ENCODE results near the gene LGALS4.

- TF ChIP-seq, protein P1, sequence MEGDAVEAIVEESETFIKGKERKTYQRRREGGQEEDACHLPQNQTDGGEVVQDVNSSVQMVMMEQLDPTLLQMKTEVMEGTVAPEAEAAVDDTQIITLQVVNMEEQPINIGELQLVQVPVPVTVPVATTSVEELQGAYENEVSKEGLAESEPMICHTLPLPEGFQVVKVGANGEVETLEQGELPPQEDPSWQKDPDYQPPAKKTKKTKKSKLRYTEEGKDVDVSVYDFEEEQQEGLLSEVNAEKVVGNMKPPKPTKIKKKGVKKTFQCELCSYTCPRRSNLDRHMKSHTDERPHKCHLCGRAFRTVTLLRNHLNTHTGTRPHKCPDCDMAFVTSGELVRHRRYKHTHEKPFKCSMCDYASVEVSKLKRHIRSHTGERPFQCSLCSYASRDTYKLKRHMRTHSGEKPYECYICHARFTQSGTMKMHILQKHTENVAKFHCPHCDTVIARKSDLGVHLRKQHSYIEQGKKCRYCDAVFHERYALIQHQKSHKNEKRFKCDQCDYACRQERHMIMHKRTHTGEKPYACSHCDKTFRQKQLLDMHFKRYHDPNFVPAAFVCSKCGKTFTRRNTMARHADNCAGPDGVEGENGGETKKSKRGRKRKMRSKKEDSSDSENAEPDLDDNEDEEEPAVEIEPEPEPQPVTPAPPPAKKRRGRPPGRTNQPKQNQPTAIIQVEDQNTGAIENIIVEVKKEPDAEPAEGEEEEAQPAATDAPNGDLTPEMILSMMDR (IDR thresholded peaks at IDR 0.05), result no peak
- TF ChIP-seq POLR2A (IDR thresholded peaks at IDR 0.05), result no peak
Measured at GRCh38 chr19:38806371-38806770, 6.4 kb downstream of the LGALS4 start.

All from ovary (tissue), 3 donors.